ENCODE data around the gene CHRDL1.

The CHRDL1 gene

DNA sequence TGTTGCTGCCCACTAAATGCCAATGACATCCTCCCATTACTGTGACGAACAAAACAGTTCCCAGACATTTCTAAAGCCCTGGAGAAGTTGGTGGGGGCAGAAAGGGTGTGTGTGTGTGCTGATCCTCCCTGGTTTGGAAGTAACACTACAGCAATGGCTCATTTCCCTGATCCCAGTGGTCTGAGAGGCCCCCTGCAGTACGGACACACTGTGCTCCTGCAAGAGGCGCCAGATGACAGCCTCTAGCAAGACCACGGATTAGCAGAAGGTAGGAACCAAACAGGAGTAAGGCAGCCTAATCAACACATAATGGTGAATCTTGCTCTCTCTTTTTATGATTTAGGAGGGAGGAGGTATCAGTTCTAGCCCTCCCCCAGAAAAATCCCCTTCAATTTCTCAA lies 49.6 kb downstream of the CHRDL1 start:
- ChIA-PET POLR2A (no interaction called here), CTCF (no interaction called here)
- TF ChIP-seq CTCF (IDR thresholded peaks at IDR 0.05; ENCODE audit: control extremely low read depth, extremely low read depth, low read depth, missing control alignments), result no peak
- DNase-seq (ENCODE audit: extremely low spot score), result no peak

DNA sequence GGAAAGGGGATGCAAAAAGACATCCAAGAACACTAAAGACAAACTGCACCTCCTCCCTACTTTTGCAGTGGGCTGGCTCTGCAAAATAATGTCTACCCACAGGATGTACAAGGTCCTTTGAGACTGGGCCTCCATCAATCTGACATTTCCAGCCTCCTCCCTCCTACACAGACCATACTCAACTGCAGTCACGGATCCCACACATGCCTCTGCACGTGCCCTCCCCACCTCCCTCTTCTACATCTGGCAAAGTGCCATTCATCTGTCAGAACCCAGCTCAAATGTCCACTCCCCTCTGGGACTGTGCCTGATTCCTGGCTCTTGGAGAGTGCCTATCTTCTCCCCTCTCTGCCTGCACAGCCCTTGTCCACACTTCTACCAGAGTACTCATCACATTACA lies 50.3 kb downstream of the CHRDL1 start:
- CTCF ChIA-PET, result no interaction called here
- POLR2A ChIA-PET, result no interaction called here
- TF ChIP-seq CTCF (IDR thresholded peaks at IDR 0.05; ENCODE audit: control extremely low read depth, extremely low read depth, low read depth, missing control alignments), result no peak
- no peak for DNase-seq (ENCODE audit: extremely low spot score)

GRCh38 chrX:110743679-110744340 lies 51.8 kb downstream of the CHRDL1 start:
- ChIA-PET POLR2A (no interaction called here), CTCF (interaction anchor here (1.2 kb wide), 1 partner anchor 15 kb away, joined by 3 read pairs; no protein-coding TSS in a partner anchor)
- no peak for TF ChIP-seq CTCF (IDR thresholded peaks at IDR 0.05; ENCODE audit: control extremely low read depth, extremely low read depth, low read depth, missing control alignments)
- no peak for DNase-seq (ENCODE audit: extremely low spot score)

DNA sequence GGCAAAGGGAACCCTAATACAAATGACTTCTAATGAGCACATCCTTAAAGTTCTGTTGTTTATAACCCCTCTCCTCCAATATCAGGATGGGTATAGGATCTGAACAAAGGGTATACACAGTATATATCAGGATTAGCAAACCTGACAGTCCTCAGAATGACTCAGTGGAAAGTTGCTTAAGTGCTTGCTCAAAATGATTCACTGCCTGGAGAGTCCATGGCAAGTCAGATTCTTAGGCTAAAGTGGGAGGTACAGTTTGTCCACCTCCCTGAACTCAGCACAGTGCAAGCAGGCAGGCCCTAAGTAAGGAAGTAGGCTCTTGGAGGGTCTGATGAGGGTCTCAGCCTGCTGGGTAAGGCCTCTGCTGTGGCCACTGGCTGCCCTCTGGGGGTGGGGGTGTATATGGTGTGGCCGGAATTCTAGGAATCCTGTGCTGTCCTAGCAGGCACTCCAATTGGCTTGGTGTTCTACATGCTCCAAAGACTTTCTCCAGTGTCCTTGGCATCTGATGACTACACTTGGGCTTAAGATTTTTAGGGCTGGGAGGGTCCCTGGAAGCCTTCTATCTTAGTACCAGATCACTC lies 54.3 kb downstream of the CHRDL1 start:
- DNase-seq (ENCODE audit: extremely low spot score), result no peak
- POLR2A ChIA-PET, result no interaction called here
- CTCF ChIA-PET, result no interaction called here

GRCh38 chrX:110734894-110735541 lies 60.6 kb downstream of the CHRDL1 start:
- DNase-seq (ENCODE audit: extremely low spot score), result no peak
- ChIA-PET CTCF (no interaction called here), POLR2A (no interaction called here)
- no peak for TF ChIP-seq CTCF (IDR thresholded peaks at IDR 0.05; ENCODE audit: control extremely low read depth, extremely low read depth, low read depth, missing control alignments)

More for the DNA sequence above, 54.3 kb downstream of the CHRDL1 start:
- TF ChIP-seq CTCF (IDR thresholded peaks at IDR 0.05; ENCODE audit: control extremely low read depth, extremely low read depth, low read depth, missing control alignments), result no peak

DNA sequence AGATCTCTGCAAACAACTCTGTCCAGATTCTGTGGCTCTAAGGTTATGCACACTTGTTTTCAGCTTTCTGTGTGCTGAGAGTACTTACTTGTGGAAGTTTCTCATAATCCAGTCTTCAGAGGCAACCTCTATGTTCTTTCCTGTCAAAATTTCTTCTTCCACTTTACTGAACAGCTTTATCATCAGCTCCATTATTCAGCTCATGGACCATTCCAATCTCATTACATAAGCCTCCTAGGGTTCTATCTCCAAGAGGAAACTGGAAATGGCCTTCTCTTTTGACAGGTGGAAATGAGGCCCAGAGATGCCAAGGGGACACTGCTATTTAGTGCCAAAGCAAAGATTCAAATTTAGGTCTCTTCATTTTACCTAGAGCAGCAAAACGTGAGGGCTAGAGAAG lies 61.3 kb downstream of the CHRDL1 start:
- POLR2A ChIA-PET, result no interaction called here
- CTCF ChIA-PET, result no interaction called here
- no peak for TF ChIP-seq CTCF (IDR thresholded peaks at IDR 0.05; ENCODE audit: control extremely low read depth, extremely low read depth, low read depth, missing control alignments)
- no peak for DNase-seq (ENCODE audit: extremely low spot score)

Data from GM10248 (cell line).